Measurements from ENCODE around the gene CAMSAP2.

Gene CAMSAP2

DNA sequence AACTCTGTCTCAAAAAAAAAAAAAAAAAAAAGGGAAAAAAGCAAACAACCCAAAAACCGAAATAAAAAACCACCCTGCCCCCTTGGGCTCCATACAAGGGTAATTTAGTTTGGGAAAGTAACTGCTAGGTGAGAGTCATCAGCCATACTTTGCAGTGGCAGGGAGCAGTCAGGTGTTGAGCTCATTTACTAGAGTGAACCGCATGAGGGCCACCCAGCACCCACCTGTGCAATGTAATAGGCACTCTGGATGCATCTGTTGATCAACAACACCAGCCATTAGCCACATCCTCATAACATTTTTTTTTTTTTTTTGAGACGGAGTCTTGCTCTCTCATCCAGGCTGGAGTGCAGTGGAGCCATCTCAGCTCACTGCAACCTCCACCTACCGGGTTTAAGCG, 165.1 kb downstream of the CAMSAP2 start:
- H3K27ac ChIP-seq = peak overlapping the region; percentile 45
- TF ChIP-seq, protein P1, sequence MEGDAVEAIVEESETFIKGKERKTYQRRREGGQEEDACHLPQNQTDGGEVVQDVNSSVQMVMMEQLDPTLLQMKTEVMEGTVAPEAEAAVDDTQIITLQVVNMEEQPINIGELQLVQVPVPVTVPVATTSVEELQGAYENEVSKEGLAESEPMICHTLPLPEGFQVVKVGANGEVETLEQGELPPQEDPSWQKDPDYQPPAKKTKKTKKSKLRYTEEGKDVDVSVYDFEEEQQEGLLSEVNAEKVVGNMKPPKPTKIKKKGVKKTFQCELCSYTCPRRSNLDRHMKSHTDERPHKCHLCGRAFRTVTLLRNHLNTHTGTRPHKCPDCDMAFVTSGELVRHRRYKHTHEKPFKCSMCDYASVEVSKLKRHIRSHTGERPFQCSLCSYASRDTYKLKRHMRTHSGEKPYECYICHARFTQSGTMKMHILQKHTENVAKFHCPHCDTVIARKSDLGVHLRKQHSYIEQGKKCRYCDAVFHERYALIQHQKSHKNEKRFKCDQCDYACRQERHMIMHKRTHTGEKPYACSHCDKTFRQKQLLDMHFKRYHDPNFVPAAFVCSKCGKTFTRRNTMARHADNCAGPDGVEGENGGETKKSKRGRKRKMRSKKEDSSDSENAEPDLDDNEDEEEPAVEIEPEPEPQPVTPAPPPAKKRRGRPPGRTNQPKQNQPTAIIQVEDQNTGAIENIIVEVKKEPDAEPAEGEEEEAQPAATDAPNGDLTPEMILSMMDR (conservative IDR thresholded peaks at IDR 0.05; ENCODE audit: low read depth) = no peak
- ChIA-PET POLR2A (ENCODE audit: low non-redundant PET) (interaction anchor here (0.6 kb wide), 1 partner anchor 9 kb away, joined by 4 read pairs; no protein-coding TSS in a partner anchor), CTCF (interaction anchor here (0.5 to 1.4 kb wide), 3 partner anchors 9 to 116 kb away, joined by 3 to 4 read pairs (median 4); no protein-coding TSS in a partner anchor)
- no peak for DNase-seq (ENCODE audit: low spot score)

GRCh38 chr1:200904772-200905171, 166.1 kb downstream of the CAMSAP2 start:
- ChIA-PET POLR2A (ENCODE audit: low non-redundant PET) (interaction anchor here (1.6 kb wide), 1 partner anchor 13 kb away, joined by 4 read pairs; no protein-coding TSS in a partner anchor), CTCF (interaction anchor here (0.6 to 1.4 kb wide), 4 partner anchors 14 to 67 kb away, joined by 4 to 6 read pairs (median 4); no protein-coding TSS in a partner anchor)
- DNase-seq (ENCODE audit: low spot score) = no peak
- H3K27ac ChIP-seq = peak overlapping the region; percentile 57
- TF ChIP-seq, protein P1 (conservative IDR thresholded peaks at IDR 0.05; ENCODE audit: low read depth) = no peak

- TF ChIP-seq, protein P1 (conservative IDR thresholded peaks at IDR 0.05; ENCODE audit: low read depth) = no peak
- peak overlapping the region; percentile 57 for H3K27ac ChIP-seq
- ChIA-PET POLR2A (ENCODE audit: low non-redundant PET) (interaction anchor here (0.5 to 1.6 kb wide), 2 partner anchors 14 to 1221 kb away, joined by 4 to 5 read pairs; no protein-coding TSS in a partner anchor), CTCF (interaction anchor here (0.6 to 1.4 kb wide), 3 partner anchors 15 to 67 kb away, joined by 4 to 6 read pairs (median 5); no protein-coding TSS in a partner anchor)
- no peak for DNase-seq (ENCODE audit: low spot score)
Observed at GRCh38 chr1:200905411-200906052, 166.8 kb downstream of the CAMSAP2 start.

DNA sequence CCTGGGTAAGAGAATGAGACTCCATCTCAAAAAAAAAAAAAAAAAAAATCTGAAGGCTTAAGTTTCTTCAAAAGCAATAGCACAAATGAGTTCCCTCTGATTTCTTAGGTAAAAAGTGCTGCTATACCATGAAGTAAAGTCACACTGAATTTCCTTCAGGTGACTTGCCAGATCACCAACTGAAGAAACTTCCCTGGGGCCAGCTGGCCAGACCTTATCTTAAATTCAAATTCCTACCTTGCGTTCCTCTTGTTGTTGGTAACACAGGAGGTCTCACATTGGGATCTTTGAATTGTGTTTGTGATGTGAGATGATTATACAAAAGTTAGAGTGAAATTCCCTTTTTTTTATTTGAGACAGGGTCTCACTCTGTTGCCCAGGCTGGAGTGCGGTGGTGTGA, 167.8 kb downstream of the CAMSAP2 start:
- TF ChIP-seq, protein P1 (conservative IDR thresholded peaks at IDR 0.05; ENCODE audit: low read depth) = no peak
- no peak for DNase-seq (ENCODE audit: low spot score)
- ChIA-PET CTCF (interaction anchor here (0.6 to 0.7 kb wide), 2 partner anchors 27 to 150 kb away, joined by 3 read pairs; no protein-coding TSS in a partner anchor), POLR2A (ENCODE audit: low non-redundant PET) (no interaction called here)
- H3K27ac ChIP-seq = peak overlapping the region; percentile 54

- TF ChIP-seq, protein P1 (conservative IDR thresholded peaks at IDR 0.05; ENCODE audit: low read depth) = no peak
- H3K27ac ChIP-seq = peak overlapping the region; percentile 27
- no peak for DNase-seq (ENCODE audit: low spot score)
- POLR2A ChIA-PET (ENCODE audit: low non-redundant PET) = no interaction called here
- CTCF ChIA-PET = interaction anchor here (0.6 to 1.0 kb wide), 2 partner anchors 11 to 194 kb away, joined by 3 read pairs; no protein-coding TSS in a partner anchor
Observed at GRCh38 chr1:200907611-200908097, 169.0 kb downstream of the CAMSAP2 start.

DNA sequence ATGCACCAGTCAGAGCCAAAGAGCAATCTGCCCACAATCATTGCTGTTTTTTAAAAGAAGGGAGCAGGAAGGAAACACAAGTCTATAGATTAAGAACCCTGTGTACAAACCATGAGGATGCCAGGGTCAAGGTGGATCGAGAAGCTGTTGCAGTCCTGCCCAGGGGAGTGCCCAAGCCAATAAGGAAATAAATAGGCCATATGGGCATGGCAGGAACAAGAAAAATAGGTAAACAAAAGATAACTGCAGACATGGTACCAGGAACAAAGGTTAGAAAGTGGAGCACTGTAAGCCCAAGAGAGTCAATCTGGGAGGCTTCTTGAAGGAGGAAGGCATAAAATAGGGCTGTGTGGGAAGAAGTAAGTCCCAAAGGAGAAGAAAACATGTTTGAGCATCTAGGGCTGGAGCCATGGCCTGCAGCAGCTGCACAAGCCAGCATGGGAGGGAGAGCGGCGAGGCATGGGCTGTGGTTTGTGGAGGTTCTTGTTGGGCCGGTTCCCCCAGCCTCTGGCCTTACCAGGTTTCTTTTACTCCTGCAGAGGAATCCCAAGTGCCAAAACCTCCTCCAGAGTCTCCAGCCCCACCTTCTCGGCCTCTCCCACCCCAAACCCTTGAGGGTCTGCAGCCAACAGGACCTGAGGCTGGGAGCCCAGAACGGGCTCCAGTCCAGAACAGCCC, 169.6 kb downstream of the CAMSAP2 start:
- H3K27ac ChIP-seq = peak overlapping the region; percentile 58
- POLR2A ChIA-PET (ENCODE audit: low non-redundant PET) = no interaction called here
- CTCF ChIA-PET = interaction anchor here (1.0 kb wide), 1 partner anchor 12 kb away, joined by 3 read pairs; no protein-coding TSS in a partner anchor
- TF ChIP-seq, protein P1 (conservative IDR thresholded peaks at IDR 0.05; ENCODE audit: low read depth) = no peak
- no peak for DNase-seq (ENCODE audit: low spot score)
